ENCODE measurements around the gene NPIPB2.

DNA sequence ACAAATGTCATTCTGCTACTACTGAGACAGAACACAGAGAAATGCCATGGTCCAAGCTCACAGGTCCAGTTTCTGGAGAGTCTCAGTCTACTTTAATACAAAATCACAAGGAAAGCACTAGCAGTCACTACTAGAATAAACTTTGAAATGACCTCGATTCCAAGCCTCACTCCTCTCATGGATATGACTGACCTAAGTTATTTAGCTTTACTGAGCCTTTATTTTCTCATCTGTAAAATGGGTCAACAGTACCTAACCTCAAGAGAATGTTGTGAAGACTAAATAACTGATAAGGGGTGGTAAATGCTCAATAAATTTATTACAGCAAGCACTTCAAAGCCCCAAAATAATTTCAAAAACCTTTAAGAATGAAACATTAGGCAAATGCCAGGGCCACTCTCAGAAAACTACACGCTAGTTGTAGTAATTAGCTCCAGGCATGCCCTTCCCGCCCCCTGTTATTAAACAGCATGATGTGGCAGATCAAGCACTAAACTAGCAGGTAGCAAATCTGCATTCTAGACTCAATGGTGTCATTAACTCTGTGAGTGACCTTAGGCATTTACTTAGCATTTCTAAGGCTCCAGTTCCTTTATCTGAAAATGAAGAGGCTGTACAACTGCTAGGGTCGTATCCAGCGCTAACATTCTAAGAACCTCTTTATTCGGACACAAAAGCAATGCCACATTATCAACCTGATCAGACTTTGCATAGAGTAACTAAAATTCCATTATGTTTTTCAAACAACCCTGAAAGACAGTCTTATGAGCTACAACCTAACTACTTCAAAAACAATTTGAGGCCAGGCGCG, 34.5 kb downstream of the NPIPB2 start:
- TF ChIP-seq MEIS1 (CRISPR knock-in tag; IDR thresholded peaks at IDR 0.05; ENCODE audit: borderline replicate concordance), result no peak
- TF ChIP-seq ARNT2 (CRISPR knock-in tag; IDR thresholded peaks at IDR 0.05; ENCODE audit: low read depth), result no peak
- no peak for TF ChIP-seq PHB2 (IDR thresholded peaks at IDR 0.05; ENCODE audit: partially characterized antibody)
- no peak for TF ChIP-seq CTCF (CRISPR knock-in tag; IDR thresholded peaks at IDR 0.05)
- no peak for TF ChIP-seq KAT2B (IDR thresholded peaks at IDR 0.05; ENCODE audit: borderline replicate concordance, low read depth, low read length)
- 0 out of 2 replicates have a peak, but pooled peaks have one; percentile 26 for TF ChIP-seq ZBTB20 (CRISPR knock-in tag; IDR thresholded peaks at IDR 0.05; ENCODE audit: borderline replicate concordance, low read depth)
- TF ChIP-seq TCF7L2 (IDR thresholded peaks at IDR 0.05; ENCODE audit: low read depth, low read length), result no peak
- no peak for TF ChIP-seq ZNF576 (CRISPR knock-in tag; IDR thresholded peaks at IDR 0.05)
- TF ChIP-seq IKZF1 (IDR thresholded peaks at IDR 0.05), result no peak
- no peak for TF ChIP-seq ARNTL (CRISPR knock-in tag; IDR thresholded peaks at IDR 0.05)
